Mesendoderm (in vitro differentiated cells): Measurements from ENCODE around the gene CARMIL3.

Source experiments
- DNase-seq: peaks from one replicate; pipeline ENCODE4 v3.0.0; 2013
- H2AK5ac ChIP-seq: 2 replicates; pipeline ENCODE4 v1.6.1; 2013; ENCODE audit warnings: low read length, inconsistent platforms
- H2BK120ac ChIP-seq: 2 replicates; pipeline ENCODE4 v1.6.1; 2013; ENCODE audit warnings: low read depth, mild to moderate bottlenecking, low read length, moderate library complexity, mixed read lengths
- H2BK15ac ChIP-seq: replicated peaks from 2 replicates; pipeline ENCODE4 v1.6.1; 2013; ENCODE audit warnings: low read depth, mild to moderate bottlenecking, moderate library complexity
- H2BK5ac ChIP-seq: 2 replicates; pipeline ENCODE4 v1.6.1; 2013; ENCODE audit warnings: low read length, inconsistent platforms
- H3K18ac ChIP-seq: 2 replicates; pipeline ENCODE4 v1.6.1; 2013; ENCODE audit warnings: mild to moderate bottlenecking, low read length, mixed read lengths
- H3K23ac ChIP-seq: one replicate; pipeline ENCODE4 v1.6.1; 2013; ENCODE audit warnings: low read length
- H3K27ac ChIP-seq: 2 replicates; pipeline ENCODE4 v1.5.1; 2013; ENCODE audit warnings: low read depth, mild to moderate bottlenecking, inconsistent platforms, low read length, moderate library complexity
- H3K27me3 ChIP-seq: 2 replicates; pipeline ENCODE4 v1.6.1; 2013; ENCODE audit warnings: low read length, control low read depth, mild to moderate bottlenecking, inconsistent platforms; ENCODE audit not compliant: insufficient read depth, poor library complexity
- H3K36me3 ChIP-seq: 2 replicates; pipeline ENCODE4 v1.6.1; 2013; ENCODE audit warnings: low read length, inconsistent platforms; ENCODE audit not compliant: control insufficient read depth, insufficient read depth
- H3K4ac ChIP-seq: one replicate; pipeline ENCODE4 v1.6.1; 2013; ENCODE audit warnings: low read depth, mild to moderate bottlenecking, low read length, moderate library complexity
- H3K4me1 ChIP-seq: 2 replicates; pipeline ENCODE4 v1.6.1; 2013; ENCODE audit warnings: low read depth, low read length, inconsistent platforms; ENCODE audit not compliant: control insufficient read depth
- H3K4me2 ChIP-seq: 2 replicates; pipeline ENCODE4 v1.6.1; 2013; ENCODE audit warnings: low read length
- H3K4me3 ChIP-seq: 2 replicates; pipeline ENCODE4 v1.5.1; 2013; ENCODE audit warnings: mild to moderate bottlenecking, low read length
- H3K56ac ChIP-seq: one replicate; pipeline ENCODE4 v1.6.1; 2013; ENCODE audit warnings: low read length
- H3K79me1 ChIP-seq: 2 replicates; pipeline ENCODE4 v1.6.1; 2013; ENCODE audit warnings: low read length, inconsistent platforms
- H3K79me2 ChIP-seq: 2 replicates; pipeline ENCODE4 v1.6.1; 2013; ENCODE audit warnings: mild to moderate bottlenecking, low read length; ENCODE audit not compliant: control insufficient read depth, insufficient read depth
- H3K9ac ChIP-seq: 2 replicates; pipeline ENCODE4 v1.6.1; 2013; ENCODE audit warnings: low read length, inconsistent platforms
- H4K5ac ChIP-seq: one replicate; pipeline ENCODE4 v1.6.1; 2013; ENCODE audit warnings: low read length
- H4K8ac ChIP-seq: one replicate; pipeline ENCODE4 v1.6.1; 2013; ENCODE audit warnings: low read depth, mild to moderate bottlenecking, control low read depth, low read length, moderate library complexity
- WGBS: extraction: QIAGEN DNeasy Blood & Tissue Kit; methylation state at CpG from one replicate; pipeline ENCODE4 v1.1.7; 2013; ENCODE audit warnings: low lambda C conversion rate, missing lambda C conversion rate; ENCODE audit not compliant: insufficient coverage; ENCODE audit errors: extremely low coverage; 5-methylcytosine and 5-hydroxymethylcytosine counted together

Gene CARMIL3

DNA sequence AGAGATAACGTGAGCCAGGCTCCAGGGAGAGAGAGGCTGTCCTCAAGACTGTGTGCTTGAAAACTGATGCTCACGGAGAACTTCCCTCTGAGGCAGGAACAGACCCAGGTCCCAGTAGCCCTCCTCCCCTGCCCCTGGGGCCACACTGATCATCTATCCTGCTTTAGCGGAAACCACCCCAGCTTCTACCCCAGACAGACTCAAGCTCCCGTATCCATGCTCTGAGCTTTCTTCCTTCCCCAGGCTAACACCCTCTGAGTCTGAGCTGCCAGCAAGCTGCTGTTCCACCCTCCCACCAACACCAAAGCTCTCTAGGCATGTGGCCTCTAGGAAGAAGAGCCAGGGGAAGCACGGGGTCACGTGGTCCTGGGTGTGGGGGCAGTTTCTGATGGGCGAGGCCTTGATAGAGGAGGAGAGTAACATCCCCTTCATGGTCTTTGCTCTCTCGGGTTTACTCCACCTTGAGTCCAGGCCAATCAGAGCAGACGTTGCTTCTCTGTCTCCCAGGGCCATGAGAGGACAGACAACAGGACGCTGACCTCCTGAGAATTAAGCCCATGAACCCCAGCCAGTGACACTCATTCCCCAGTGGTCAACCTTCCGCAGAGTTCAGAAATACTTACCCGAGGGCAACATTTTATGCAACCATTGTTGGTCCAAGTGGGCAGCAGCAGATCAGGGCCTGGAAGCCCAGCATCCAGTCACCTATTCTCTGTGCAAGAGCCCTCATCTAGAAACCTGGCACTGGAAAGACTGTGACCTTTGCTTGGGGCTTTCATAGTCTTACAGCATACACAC is 43.7 kb downstream of the CARMIL3 start:
- Histone ChIP-seq H3K4ac (peak overlapping the region; percentile 43), H2AK5ac (peak overlapping the region; percentile 77), H3K4me1 (peaks cover 7% of the 10 kb centered on the region), H3K27ac (peak overlapping the region; percentile 90), H2BK5ac (peak overlapping the region; percentile 54), H3K9ac (peak overlapping the region; percentile 100), H3K27me3 (no peaks in the 10 kb centered on the region), H4K5ac (no peak overlapping the region), H3K18ac (peak overlapping the region; percentile 85), H2BK120ac (no peak overlapping the region), H3K79me2 (peaks cover 10% of the 10 kb centered on the region), H4K8ac (no peak overlapping the region), H3K4me2 (peak overlapping the region; percentile 90), H3K56ac (peak overlapping the region; percentile 99), H3K23ac (peak overlapping the region; percentile 59), H3K36me3 (peaks cover 10% of the 10 kb centered on the region), H3K79me1 (peaks cover 16% of the 10 kb centered on the region), H3K4me3 (peak overlapping the region; percentile 99), H2BK15ac (no peak overlapping the region)
- peak; percentile 94 for DNase-seq
- no CpG with 5 or more reads among the region's 12 CpGs for WGBS

DNA sequence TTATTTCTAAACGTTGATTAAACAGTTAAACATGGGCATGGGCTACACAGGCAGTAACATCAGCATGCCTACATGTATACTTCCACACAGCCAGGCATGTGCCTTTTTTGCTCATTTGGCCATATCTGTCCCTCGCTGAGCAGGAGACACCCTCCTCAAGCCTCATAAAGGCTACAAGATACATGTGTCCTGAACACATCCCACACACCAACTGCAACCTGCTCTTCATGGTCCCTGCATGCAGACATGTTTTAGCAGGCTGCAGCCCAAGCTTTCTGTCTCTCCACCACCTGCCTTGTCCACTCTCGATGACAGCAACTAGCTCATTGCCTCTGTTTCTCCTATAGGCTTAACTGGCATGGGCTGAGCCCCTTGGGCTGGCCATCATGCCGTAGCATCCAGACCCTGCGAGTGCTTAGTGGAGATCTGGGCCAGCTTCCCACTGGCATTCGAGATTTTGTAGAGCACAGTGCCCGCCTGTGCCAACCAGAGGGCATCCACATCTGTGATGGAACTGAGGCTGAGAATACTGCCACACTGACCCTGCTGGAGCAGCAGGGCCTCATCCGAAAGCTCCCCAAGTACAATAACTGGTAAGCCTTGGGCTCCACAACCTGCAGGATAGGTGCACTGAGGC is 44.9 kb downstream of the CARMIL3 start:
- no peak overlapping the region for H3K4me3 ChIP-seq
- H4K5ac ChIP-seq = no peak overlapping the region
- WGBS = no CpG with 5 or more reads among the region's 8 CpGs
- no peak overlapping the region for H2BK5ac ChIP-seq
- no peak overlapping the region for H3K4me2 ChIP-seq
- H3K79me1 ChIP-seq = peaks cover 16% of the 10 kb centered on the region
- H2AK5ac ChIP-seq = no peak overlapping the region
- H3K56ac ChIP-seq = no peak overlapping the region
- H3K27ac ChIP-seq = no peak overlapping the region
- no peak overlapping the region for H2BK120ac ChIP-seq
- H3K18ac ChIP-seq = no peak overlapping the region
- H4K8ac ChIP-seq = no peak overlapping the region
- H3K23ac ChIP-seq = no peak overlapping the region
- no peak overlapping the region for H2BK15ac ChIP-seq
- H3K9ac ChIP-seq = no peak overlapping the region
- H3K79me2 ChIP-seq = peaks cover 10% of the 10 kb centered on the region
- no peaks in the 10 kb centered on the region for H3K27me3 ChIP-seq
- H3K4ac ChIP-seq = no peak overlapping the region
- peaks cover 12% of the 10 kb centered on the region for H3K36me3 ChIP-seq
- no peak for DNase-seq
- H3K4me1 ChIP-seq = peaks cover 7% of the 10 kb centered on the region

DNA sequence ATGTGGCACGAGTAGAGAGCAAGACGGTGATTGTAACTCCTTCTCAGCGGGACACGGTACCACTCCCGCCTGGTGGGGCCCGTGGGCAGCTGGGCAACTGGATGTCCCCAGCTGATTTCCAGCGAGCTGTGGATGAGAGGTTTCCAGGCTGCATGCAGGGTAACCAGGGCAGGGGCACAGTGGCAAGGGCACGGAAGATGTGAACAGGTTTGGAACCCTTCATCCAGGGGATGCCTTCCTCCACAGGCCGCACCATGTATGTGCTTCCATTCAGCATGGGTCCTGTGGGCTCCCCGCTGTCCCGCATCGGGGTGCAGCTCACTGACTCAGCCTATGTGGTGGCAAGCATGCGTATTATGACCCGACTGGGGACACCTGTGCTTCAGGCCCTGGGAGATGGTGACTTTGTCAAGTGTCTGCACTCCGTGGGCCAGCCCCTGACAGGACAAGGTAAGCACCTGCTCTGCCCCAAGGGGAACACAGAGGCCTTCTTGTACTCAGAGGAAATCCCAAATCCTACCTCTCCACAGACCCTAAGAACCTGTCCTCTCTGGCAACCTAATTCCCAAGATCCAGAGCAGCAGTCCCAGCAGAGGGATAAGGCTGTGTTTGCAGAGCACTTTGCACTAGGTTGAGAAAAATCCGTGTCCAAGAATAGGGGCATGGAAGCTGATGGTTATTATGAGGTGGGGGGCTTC is 46.6 kb downstream of the CARMIL3 start:
- Histone ChIP-seq H3K79me1 (peaks cover 16% of the 10 kb centered on the region), H3K4me2 (no peak overlapping the region), H2BK15ac (no peak overlapping the region), H3K56ac (no peak overlapping the region), H3K23ac (no peak overlapping the region), H3K4ac (no peak overlapping the region), H3K9ac (no peak overlapping the region), H4K8ac (no peak overlapping the region), H3K4me3 (no peak overlapping the region), H3K27ac (no peak overlapping the region), H3K27me3 (no peaks in the 10 kb centered on the region), H3K18ac (no peak overlapping the region), H3K4me1 (peaks cover 7% of the 10 kb centered on the region), H2BK120ac (no peak overlapping the region), H2BK5ac (no peak overlapping the region), H3K36me3 (peaks cover 15% of the 10 kb centered on the region), H2AK5ac (no peak overlapping the region), H4K5ac (no peak overlapping the region), H3K79me2 (peaks cover 10% of the 10 kb centered on the region)
- no peak for DNase-seq
- WGBS = no CpG with 5 or more reads among the region's 16 CpGs

DNA sequence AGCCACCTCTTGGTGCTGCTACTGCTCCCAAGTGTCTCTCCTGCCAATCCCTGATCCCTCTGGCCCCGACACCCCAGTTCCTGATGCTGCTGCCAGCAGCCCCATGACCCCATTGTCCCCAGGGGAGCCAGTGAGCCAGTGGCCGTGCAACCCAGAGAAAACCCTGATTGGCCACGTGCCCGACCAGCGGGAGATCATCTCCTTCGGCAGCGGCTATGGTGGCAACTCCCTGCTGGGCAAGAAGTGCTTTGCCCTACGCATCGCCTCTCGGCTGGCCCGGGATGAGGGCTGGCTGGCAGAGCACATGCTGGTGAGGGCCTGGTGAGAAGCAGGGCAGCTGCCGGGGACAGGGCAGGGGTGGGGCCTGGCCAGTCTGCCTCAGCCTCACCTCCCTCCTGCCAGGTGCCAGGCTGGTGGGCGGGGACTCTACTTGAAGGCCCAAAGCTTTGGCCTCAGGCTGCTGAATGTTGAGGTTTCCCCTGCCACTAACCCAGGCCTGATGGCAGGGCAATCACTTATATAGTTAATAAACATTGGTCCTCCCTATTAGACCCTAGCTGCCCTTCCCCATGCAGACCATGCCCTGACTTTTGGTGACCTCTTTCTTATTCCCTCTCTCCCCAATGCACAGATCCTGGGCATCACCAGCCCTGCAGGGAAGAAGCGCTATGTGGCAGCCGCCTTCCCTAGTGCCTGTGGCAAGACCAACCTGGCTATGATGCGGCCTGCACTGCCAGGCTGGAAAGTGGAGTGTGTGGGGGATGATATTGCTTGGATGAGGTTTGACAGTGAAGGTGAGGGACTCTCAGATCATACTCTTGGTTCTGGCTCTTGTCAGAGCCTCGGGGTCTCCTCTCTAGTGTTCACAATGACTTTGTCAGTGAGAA is 47.4 kb downstream of the CARMIL3 start:
- Histone ChIP-seq H4K8ac (no peak overlapping the region), H2AK5ac (no peak overlapping the region), H4K5ac (no peak overlapping the region), H3K56ac (no peak overlapping the region), H3K18ac (no peak overlapping the region), H3K4me3 (no peak overlapping the region), H3K4me1 (peaks cover 4% of the 10 kb centered on the region), H3K79me1 (peaks cover 16% of the 10 kb centered on the region), H3K27me3 (no peaks in the 10 kb centered on the region), H2BK120ac (no peak overlapping the region), H2BK15ac (no peak overlapping the region), H3K4ac (no peak overlapping the region), H3K4me2 (no peak overlapping the region), H3K36me3 (peaks cover 18% of the 10 kb centered on the region), H3K79me2 (peaks cover 10% of the 10 kb centered on the region), H3K23ac (no peak overlapping the region), H3K9ac (no peak overlapping the region), H3K27ac (no peak overlapping the region), H2BK5ac (no peak overlapping the region)
- DNase-seq = no peak
- WGBS = no CpG with 5 or more reads among the region's 17 CpGs

DNA sequence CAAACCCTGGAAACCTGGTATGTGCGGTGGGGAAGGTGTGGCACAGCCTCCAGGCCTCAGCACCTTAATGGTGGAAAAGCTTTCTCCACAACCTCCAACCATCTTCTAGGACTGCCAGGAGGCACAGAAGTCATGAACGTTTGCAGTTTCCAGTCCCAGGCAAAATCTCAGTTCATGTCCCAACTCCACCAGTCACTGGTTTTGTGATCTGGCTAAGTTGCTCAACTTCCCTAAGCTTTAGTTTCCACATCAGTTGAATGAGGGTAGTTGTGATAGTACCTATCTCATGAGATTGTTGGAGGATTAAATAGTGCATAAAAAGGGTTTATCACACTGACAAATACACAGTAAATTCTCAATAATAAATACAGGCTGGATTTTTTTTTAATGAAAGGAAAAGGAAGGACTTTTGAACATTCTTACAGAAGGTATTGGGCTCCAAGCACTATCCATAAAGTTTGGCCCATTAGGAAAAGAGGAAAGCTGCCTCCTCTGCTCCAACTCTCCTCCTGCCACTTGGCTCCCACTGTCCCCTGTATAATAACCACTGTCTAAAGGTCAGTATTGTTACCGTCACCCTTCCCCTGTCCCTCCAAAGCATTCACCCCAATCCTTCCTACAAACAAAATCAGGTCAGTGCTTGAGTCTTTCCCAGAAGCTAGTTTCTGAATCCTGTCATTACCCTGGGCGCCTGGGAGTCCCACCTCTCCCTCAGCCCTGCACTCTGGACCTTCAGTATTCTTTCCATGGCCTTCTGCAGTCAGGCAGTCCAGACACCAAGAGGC is 48.6 kb downstream of the CARMIL3 start:
- H3K4me1 ChIP-seq = peaks cover 4% of the 10 kb centered on the region
- H4K8ac ChIP-seq = no peak overlapping the region
- no peak overlapping the region for H3K23ac ChIP-seq
- no peak overlapping the region for H3K4me3 ChIP-seq
- H2AK5ac ChIP-seq = no peak overlapping the region
- no peak overlapping the region for H3K18ac ChIP-seq
- DNase-seq = no peak
- no peak overlapping the region for H2BK120ac ChIP-seq
- H2BK5ac ChIP-seq = no peak overlapping the region
- H2BK15ac ChIP-seq = no peak overlapping the region
- no peak overlapping the region for H4K5ac ChIP-seq
- no peak overlapping the region for H3K56ac ChIP-seq
- H3K27ac ChIP-seq = no peak overlapping the region
- no peak overlapping the region for H3K4ac ChIP-seq
- H3K79me1 ChIP-seq = peaks cover 10% of the 10 kb centered on the region
- no CpG with 5 or more reads among the region's 4 CpGs for WGBS
- H3K36me3 ChIP-seq = peaks cover 18% of the 10 kb centered on the region
- no peaks in the 10 kb centered on the region for H3K79me2 ChIP-seq
- H3K9ac ChIP-seq = no peak overlapping the region
- no peaks in the 10 kb centered on the region for H3K27me3 ChIP-seq
- H3K4me2 ChIP-seq = no peak overlapping the region
